IPS DF 4.7 (cell line): Measurements from ENCODE around the gene KRT3.

ENCODE experiments used
- DNase-seq: peaks from one replicate; pipeline ENCODE4 v3.0.0-alpha.2; 2013; ENCODE audit warnings: low spot score; ENCODE audit errors: extremely low read depth

The KRT3 gene

GRCh38 chr12:52813885-52814709, 18.2 kb upstream of the KRT3 start, which contains the start of gene KRT4:
Gene KRT4, minus strand, starts transcription at chr12:52814116. Its CDS starts 58 bp downstream, at chr12:52814058.
- DNase-seq, result no peak

- DNase-seq, result no peak
Measured at GRCh38 chr12:52813203-52813819, 17.4 kb upstream of the KRT3 start.

GRCh38 chr12:52812749-52813148, 16.8 kb upstream of the KRT3 start:
- DNase-seq, result no peak

- no peak for DNase-seq
Measured at GRCh38 chr12:52812073-52812400, 16.1 kb upstream of the KRT3 start.

GRCh38 chr12:52811191-52812072, 15.5 kb upstream of the KRT3 start:
- DNase-seq, result no peak

- no peak for DNase-seq
Measured at GRCh38 chr12:52810554-52810953, 14.6 kb upstream of the KRT3 start.

- no peak for DNase-seq
Measured at GRCh38 chr12:52809166-52809565, 13.2 kb upstream of the KRT3 start.

GRCh38 chr12:52808573-52809160, 12.8 kb upstream of the KRT3 start:
- DNase-seq, result no peak

- no peak for DNase-seq
Measured at GRCh38 chr12:52807544-52808470, 11.9 kb upstream of the KRT3 start.

- no peak for DNase-seq
Measured at GRCh38 chr12:52806821-52807543, 11.1 kb upstream of the KRT3 start.

GRCh38 chr12:52806169-52806811, 10.4 kb upstream of the KRT3 start:
- no peak for DNase-seq

GRCh38 chr12:52805739-52806138, 9.8 kb upstream of the KRT3 start:
- no peak for DNase-seq

GRCh38 chr12:52805000-52805399, 9.1 kb upstream of the KRT3 start:
- DNase-seq, result peak; percentile 58

- DNase-seq, result no peak
Measured at GRCh38 chr12:52802442-52802841, 6.5 kb upstream of the KRT3 start.

- no peak for DNase-seq
Measured at GRCh38 chr12:52801773-52802172, 5.9 kb upstream of the KRT3 start.

GRCh38 chr12:52800259-52800917, 4.5 kb upstream of the KRT3 start:
- no peak for DNase-seq

- no peak for DNase-seq
Measured at GRCh38 chr12:52799505-52800211, 3.7 kb upstream of the KRT3 start.
